PC-3 (cell line): ENCODE data around the gene THAP2.

Source experiments
- CTCF ChIP-seq: fragments of 300-600 bp; sonication (generic); conservative IDR thresholded peaks from 2 replicates; pipeline ENCODE4 v1.5.1; 2017; ENCODE audit warnings: antibody characterized with exemption, low read depth, mild to moderate bottlenecking, low read length
- EZH2 ChIP-seq: fragments of 300-600 bp; sonication (generic); IDR thresholded peaks from one replicate; pipeline ENCODE4 v1.6.1; 2017; ENCODE audit warnings: antibody characterized with exemption, mild to moderate bottlenecking, low read length; ENCODE audit not compliant: unreplicated experiment
- EZH2phosphoT487 ChIP-seq: fragments of 300-600 bp; sonication (generic); IDR thresholded peaks from 2 replicates; pipeline ENCODE4 v1.6.1; 2018; ENCODE audit warnings: mild to moderate bottlenecking, antibody characterized with exemption, low read length, borderline replicate concordance

- TF ChIP-seq CTCF (no peak), EZH2 (no peak), EZH2phosphoT487 (no peak)
These were observed 20.0 kb downstream of the THAP2 start for GRCh38 chr12:71684081-71684480.
